ENCODE data around the gene RAPH1.

RAPH1 gene

DNA sequence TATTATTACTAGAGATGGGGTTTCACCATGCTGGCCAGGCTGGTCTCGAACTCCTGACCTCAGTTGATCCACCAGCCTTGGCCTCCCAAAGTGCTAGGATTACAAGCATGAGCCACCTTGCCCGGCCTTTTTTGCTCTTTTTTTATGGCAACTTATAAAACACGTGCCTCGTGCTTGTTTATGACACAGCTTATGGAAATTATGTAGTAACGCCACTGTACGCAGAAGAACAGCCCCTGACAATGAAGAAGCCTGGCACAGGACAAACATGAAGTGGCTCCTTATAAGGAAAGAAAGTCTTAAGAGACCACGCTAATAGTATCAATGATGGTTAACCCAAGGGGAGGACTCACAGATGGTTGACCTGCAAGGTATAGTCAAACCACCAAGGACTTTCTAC, 37.2 kb upstream of the RAPH1 start:
- no peaks in the 10 kb centered on the region for H3K36me3 ChIP-seq (replicated peaks; ENCODE audit: insufficient read depth, low read length)
- H3K4me2 ChIP-seq (ENCODE audit: low read depth, low read length) = no peak overlapping the region
- no peak overlapping the region for H3K27ac ChIP-seq (ENCODE audit: low read length)
- H3K4me3 ChIP-seq (ENCODE audit: low read length) = no peak overlapping the region
- TF ChIP-seq EZH2phosphoT487 (IDR thresholded peaks at IDR 0.05; ENCODE audit: low read length) (no peak), EZH2 (optimal IDR thresholded peaks at IDR 0.05; ENCODE audit: low read depth, low read length) (no peak), CTCF (IDR thresholded peaks at IDR 0.05; ENCODE audit: low read length) (no peak)
- no peak for DNase-seq
- no peaks in the 10 kb centered on the region for H3F3A ChIP-seq (ENCODE audit: insufficient read depth, low read length)
- no peaks in the 10 kb centered on the region for H4K20me1 ChIP-seq (ENCODE audit: insufficient read depth, low read length)
- H2AFZ ChIP-seq (ENCODE audit: low read length) = no peak overlapping the region
- H3K4me1 ChIP-seq (ENCODE audit: low read length) = no peaks in the 10 kb centered on the region
- no peaks in the 10 kb centered on the region for H3K27me3 ChIP-seq (replicated peaks; ENCODE audit: insufficient read depth, low read length)
- no peaks in the 10 kb centered on the region for H3K9me2 ChIP-seq (replicated peaks; ENCODE audit: insufficient read depth, low read length)
- no peaks in the 10 kb centered on the region for H3K79me2 ChIP-seq (ENCODE audit: low read length)
- H3K9me3 ChIP-seq (replicated peaks; ENCODE audit: insufficient read depth, low read length) = no peaks in the 10 kb centered on the region
- no peak overlapping the region for H3K9ac ChIP-seq (ENCODE audit: low read length)

- H3K79me2 ChIP-seq (ENCODE audit: low read length) = no peaks in the 10 kb centered on the region
- no peaks in the 10 kb centered on the region for H3K9me3 ChIP-seq (replicated peaks; ENCODE audit: insufficient read depth, low read length)
- H3K9ac ChIP-seq (ENCODE audit: low read length) = no peak overlapping the region
- H3K9me2 ChIP-seq (replicated peaks; ENCODE audit: insufficient read depth, low read length) = no peaks in the 10 kb centered on the region
- H3K27ac ChIP-seq (ENCODE audit: low read length) = no peak overlapping the region
- H2AFZ ChIP-seq (ENCODE audit: low read length) = no peak overlapping the region
- TF ChIP-seq EZH2 (optimal IDR thresholded peaks at IDR 0.05; ENCODE audit: low read depth, low read length) = no peak
- no peak for TF ChIP-seq EZH2phosphoT487 (IDR thresholded peaks at IDR 0.05; ENCODE audit: low read length)
- no peak for TF ChIP-seq CTCF (IDR thresholded peaks at IDR 0.05; ENCODE audit: low read length)
- no peaks in the 10 kb centered on the region for H3K36me3 ChIP-seq (replicated peaks; ENCODE audit: insufficient read depth, low read length)
- H3K4me2 ChIP-seq (ENCODE audit: low read depth, low read length) = no peak overlapping the region
- no peaks in the 10 kb centered on the region for H3F3A ChIP-seq (ENCODE audit: insufficient read depth, low read length)
- no peaks in the 10 kb centered on the region for H3K27me3 ChIP-seq (replicated peaks; ENCODE audit: insufficient read depth, low read length)
- H4K20me1 ChIP-seq (ENCODE audit: insufficient read depth, low read length) = no peaks in the 10 kb centered on the region
- no peak for DNase-seq
- no peak overlapping the region for H3K4me3 ChIP-seq (ENCODE audit: low read length)
- no peaks in the 10 kb centered on the region for H3K4me1 ChIP-seq (ENCODE audit: low read length)
Observed at GRCh38 chr2:203569677-203570316, 34.7 kb upstream of the RAPH1 start.

DNA sequence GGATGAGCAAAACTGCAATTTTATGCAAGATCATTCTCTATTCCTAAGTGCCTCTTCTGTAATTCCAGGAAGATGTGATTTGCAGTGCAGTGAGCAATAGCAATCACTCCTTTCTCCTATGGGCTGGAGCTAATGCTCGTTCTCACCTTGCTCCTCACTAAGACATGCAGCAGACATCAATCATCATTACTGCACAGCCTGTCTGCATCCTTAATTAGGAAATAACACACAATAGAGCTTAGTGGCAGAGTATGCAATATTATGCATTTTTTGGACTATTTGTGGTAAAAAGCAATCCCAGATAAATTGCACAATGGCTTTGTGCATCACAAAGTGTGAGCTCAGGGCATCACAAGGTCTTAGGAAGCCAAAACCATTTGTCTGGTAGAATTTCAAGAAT, 32.6 kb upstream of the RAPH1 start:
- no peak for TF ChIP-seq EZH2phosphoT487 (IDR thresholded peaks at IDR 0.05; ENCODE audit: low read length)
- TF ChIP-seq EZH2 (optimal IDR thresholded peaks at IDR 0.05; ENCODE audit: low read depth, low read length) = no peak
- no peak for TF ChIP-seq CTCF (IDR thresholded peaks at IDR 0.05; ENCODE audit: low read length)
- Histone ChIP-seq H3F3A (ENCODE audit: insufficient read depth, low read length) (no peaks in the 10 kb centered on the region), H3K27ac (ENCODE audit: low read length) (no peak overlapping the region), H3K9me2 (replicated peaks; ENCODE audit: insufficient read depth, low read length) (no peaks in the 10 kb centered on the region), H3K9me3 (replicated peaks; ENCODE audit: insufficient read depth, low read length) (no peaks in the 10 kb centered on the region), H3K79me2 (ENCODE audit: low read length) (no peaks in the 10 kb centered on the region), H2AFZ (ENCODE audit: low read length) (no peak overlapping the region), H3K27me3 (replicated peaks; ENCODE audit: insufficient read depth, low read length) (no peaks in the 10 kb centered on the region), H3K9ac (ENCODE audit: low read length) (no peak overlapping the region), H4K20me1 (ENCODE audit: insufficient read depth, low read length) (no peaks in the 10 kb centered on the region), H3K4me3 (ENCODE audit: low read length) (no peak overlapping the region), H3K36me3 (replicated peaks; ENCODE audit: insufficient read depth, low read length) (no peaks in the 10 kb centered on the region), H3K4me1 (ENCODE audit: low read length) (no peaks in the 10 kb centered on the region), H3K4me2 (ENCODE audit: low read depth, low read length) (no peak overlapping the region)
- no peak for DNase-seq

All from MM.1S (cell line).